OCI-LY7 (cell line): ENCODE results near the gene ZBTB5. TPM values are rescaled to one million over a fixed set of nuclear protein-coding genes. Genes with fewer than 3 reads are reported as not detected.

ENCODE experiments used
- BruUV-seq: library from RNA; stranded (reverse); fragments of 400-500 nt; replicated peaks from 2 replicates; lab custom pipeline; 2021; lab: Mats Ljungman, UMichigan
- CTCF ChIA-PET: fragments of 300-600 bp; sonication (Branson Sonifier 250); formaldehyde crosslinking; loops from one replicate; lab custom pipeline; 2022; ENCODE audit warnings: antibody characterized with exemption; ENCODE audit not compliant: unreplicated experiment; lab: Charles Lee
- POLR2A ChIA-PET: fragments of 300-600 bp; sonication (Branson Sonifier 250); formaldehyde crosslinking; loops from one replicate; lab custom pipeline; 2022; ENCODE audit warnings: antibody characterized with exemption; lab: Charles Lee
- DNase-seq: peaks from one replicate; pipeline ENCODE4 v3.0.0-alpha.2; 2015; ENCODE audit warnings: low spot score
- H2AFZ ChIP-seq: fragments of 200-600 bp; sonication (generic), shearing (Covaris generic); 2 replicates; pipeline ENCODE4 v1.6.1; 2014; ENCODE audit warnings: mild to moderate bottlenecking, antibody characterized with exemption, low read length, moderate library complexity
- H3K27ac ChIP-seq: fragments of 200-600 bp; sonication (generic); 2 replicates; pipeline ENCODE4 v1.5.1; 2014; ENCODE audit warnings: mixed run types, low read depth, mild to moderate bottlenecking, moderate library complexity, low read length, inconsistent platforms; ENCODE audit not compliant: poor library complexity, severe bottlenecking
- H3K36me3 ChIP-seq: fragments of 200-600 bp; sonication (generic); 2 replicates; pipeline ENCODE4 v1.6.1; 2014; ENCODE audit warnings: mild to moderate bottlenecking, antibody characterized with exemption, low read length, moderate library complexity, mixed read lengths; ENCODE audit not compliant: insufficient read depth
- H3K4me1 ChIP-seq: fragments of 200-600 bp; sonication (generic); 2 replicates; pipeline ENCODE4 v1.5.1; 2014; ENCODE audit warnings: mild to moderate bottlenecking, low read length; ENCODE audit not compliant: insufficient read depth, poor library complexity, severe bottlenecking
- H3K4me2 ChIP-seq: fragments of 200-600 bp; sonication (generic); 2 replicates; pipeline ENCODE4 v1.6.1; 2014; ENCODE audit warnings: mild to moderate bottlenecking, low read length
- H3K4me3 ChIP-seq: fragments of 200-600 bp; sonication (generic); 2 replicates; pipeline ENCODE4 v1.5.1; 2014; ENCODE audit warnings: mild to moderate bottlenecking, low read depth, low read length; ENCODE audit not compliant: poor library complexity, severe bottlenecking
- H3K79me2 ChIP-seq: fragments of 200-600 bp; sonication (generic); 2 replicates; pipeline ENCODE4 v1.6.1; 2016; ENCODE audit warnings: low read depth, mild to moderate bottlenecking, low read length, moderate library complexity, mixed read lengths; ENCODE audit not compliant: insufficient read depth
- H3K9me2 ChIP-seq: fragments of 200-600 bp; sonication (generic); 2 replicates; pipeline ENCODE4 v1.6.1; 2016; ENCODE audit warnings: mild to moderate bottlenecking, low read length, mixed read lengths; ENCODE audit not compliant: insufficient read depth
- H3K9me3 ChIP-seq: fragments of 200-600 bp; sonication (generic); 2 replicates; pipeline ENCODE4 v1.6.1; 2014; ENCODE audit warnings: mild to moderate bottlenecking, mixed run types, low read length, mixed read lengths
- H4K20me1 ChIP-seq: fragments of 200-600 bp; sonication (generic); 2 replicates; pipeline ENCODE4 v1.6.1; 2014; ENCODE audit warnings: mild to moderate bottlenecking, antibody characterized with exemption, low read length, moderate library complexity, mixed read lengths; ENCODE audit not compliant: insufficient read depth
- EZH2phosphoT487 ChIP-seq: fragments of 200-600 bp; sonication (generic); IDR thresholded peaks from 2 replicates; pipeline ENCODE4 v1.6.1; 2018; ENCODE audit warnings: low read depth, borderline replicate concordance, mild to moderate bottlenecking, mixed run types, antibody characterized with exemption, low read length, moderate library complexity, mixed read lengths
- intact Hi-C: fragments of 100-400 bp; cut with micrococcal nuclease; formaldehyde crosslinking; loops from one replicate; pipeline ENCODE4 v1.10.0; 2022; ENCODE audit not compliant: unreplicated experiment
- total RNA-seq, 2 experiments: library from RNA; depleted of rRNA in 1 of 2; stranded (reverse); fragments of >200 nt in 1 of 2; shearing (Covaris generic) in 1 of 2; gene quantifications; 2 replicates each; pipeline ENCODE4 v1.2.3, GENCODE V29; 2014 to 2022
- TF ChIP-seq, protein P1 (sequence below): fragments of 200-600 bp; sonication (generic); conservative IDR thresholded peaks from 2 replicates; pipeline ENCODE4 v1.5.1; 2014; ENCODE audit warnings: mild to moderate bottlenecking, antibody characterized with exemption, low read length, moderate library complexity, mixed read lengths

The ZBTB5 gene
- total RNA-seq, 2 experiments from 2014 or later = 20.2 to 31.9 TPM

DNA sequence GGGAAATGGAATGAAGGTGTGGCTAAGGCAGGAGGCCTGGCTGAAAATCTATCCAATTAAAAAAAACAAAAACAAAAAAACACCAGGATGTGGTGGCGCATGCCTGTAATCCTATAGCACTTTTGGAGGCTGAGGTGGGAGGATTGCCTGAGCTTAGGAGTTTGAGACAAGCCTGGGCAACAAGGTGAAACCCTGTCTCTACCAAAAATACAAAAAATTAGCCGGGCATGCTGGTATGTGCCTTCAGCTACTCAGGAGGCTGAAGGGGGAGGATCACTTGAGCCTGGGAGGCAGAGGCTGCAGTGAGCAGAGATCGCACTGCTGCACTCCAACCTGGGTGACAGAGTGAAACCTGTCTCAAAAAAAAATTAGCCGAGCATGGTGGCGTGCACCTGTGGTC, 21.7 kb downstream of the ZBTB5 start:
- Histone ChIP-seq H3K27ac (no peak overlapping the region), H3K4me3 (no peak overlapping the region), H3K36me3 (peaks cover 85% of the 10 kb centered on the region), H2AFZ (no peak overlapping the region), H3K4me2 (no peak overlapping the region), H3K9me3 (no peaks in the 10 kb centered on the region), H4K20me1 (no peaks in the 10 kb centered on the region), H3K79me2 (peaks cover 31% of the 10 kb centered on the region; the same call in 1 of the 2 replicates), H3K9me2 (no peaks in the 10 kb centered on the region), H3K4me1 (no peaks in the 10 kb centered on the region)
- no TSS peak for BruUV-seq
- intact Hi-C loops = no loop called here
- TF ChIP-seq, protein P1, sequence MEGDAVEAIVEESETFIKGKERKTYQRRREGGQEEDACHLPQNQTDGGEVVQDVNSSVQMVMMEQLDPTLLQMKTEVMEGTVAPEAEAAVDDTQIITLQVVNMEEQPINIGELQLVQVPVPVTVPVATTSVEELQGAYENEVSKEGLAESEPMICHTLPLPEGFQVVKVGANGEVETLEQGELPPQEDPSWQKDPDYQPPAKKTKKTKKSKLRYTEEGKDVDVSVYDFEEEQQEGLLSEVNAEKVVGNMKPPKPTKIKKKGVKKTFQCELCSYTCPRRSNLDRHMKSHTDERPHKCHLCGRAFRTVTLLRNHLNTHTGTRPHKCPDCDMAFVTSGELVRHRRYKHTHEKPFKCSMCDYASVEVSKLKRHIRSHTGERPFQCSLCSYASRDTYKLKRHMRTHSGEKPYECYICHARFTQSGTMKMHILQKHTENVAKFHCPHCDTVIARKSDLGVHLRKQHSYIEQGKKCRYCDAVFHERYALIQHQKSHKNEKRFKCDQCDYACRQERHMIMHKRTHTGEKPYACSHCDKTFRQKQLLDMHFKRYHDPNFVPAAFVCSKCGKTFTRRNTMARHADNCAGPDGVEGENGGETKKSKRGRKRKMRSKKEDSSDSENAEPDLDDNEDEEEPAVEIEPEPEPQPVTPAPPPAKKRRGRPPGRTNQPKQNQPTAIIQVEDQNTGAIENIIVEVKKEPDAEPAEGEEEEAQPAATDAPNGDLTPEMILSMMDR = no peak
- TF ChIP-seq EZH2phosphoT487 = no peak
- ChIA-PET POLR2A (interaction anchor here (1.2 kb wide), 1 partner anchor 22 kb away, joined by 3 read pairs; the partner anchor contains the start of gene ZBTB5), CTCF (no interaction called here)
- no peak for DNase-seq

DNA sequence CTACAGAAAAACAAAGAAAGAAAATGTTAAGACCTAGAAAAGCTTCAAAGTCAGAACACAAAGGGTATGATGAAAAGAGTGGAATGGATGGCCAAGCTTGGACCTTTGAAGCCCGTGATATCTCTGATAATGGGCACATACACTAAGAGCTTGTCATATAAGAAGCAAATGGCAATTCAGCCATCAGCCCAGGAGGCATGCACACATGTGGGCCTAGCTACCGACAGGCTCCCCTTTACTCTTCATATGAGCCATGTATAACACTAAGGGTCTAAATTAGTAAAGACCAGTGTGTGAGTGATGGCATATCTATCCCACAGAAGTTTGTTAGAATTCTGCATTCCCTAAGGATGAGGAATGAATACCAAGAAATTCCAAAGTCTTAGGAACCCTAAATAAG, 22.7 kb downstream of the ZBTB5 start:
- no peaks in the 10 kb centered on the region for H4K20me1 ChIP-seq
- H2AFZ ChIP-seq = no peak overlapping the region
- H3K79me2 ChIP-seq = peaks cover 21% of the 10 kb centered on the region; the same call in 1 of the 2 replicates
- no peak overlapping the region for H3K4me3 ChIP-seq
- no peaks in the 10 kb centered on the region for H3K9me3 ChIP-seq
- TF ChIP-seq, protein P1 = no peak
- no peak for TF ChIP-seq EZH2phosphoT487
- ChIA-PET CTCF (no interaction called here), POLR2A (interaction anchor here (0.6 to 1.4 kb wide), 3 partner anchors 8 to 125 kb away, joined by 3 read pairs; no protein-coding TSS in a partner anchor)
- no peak for DNase-seq
- no TSS peak for BruUV-seq
- H3K36me3 ChIP-seq = peaks cover 86% of the 10 kb centered on the region
- intact Hi-C loops = no loop called here
- H3K4me2 ChIP-seq = no peak overlapping the region
- H3K27ac ChIP-seq = no peak overlapping the region
- H3K4me1 ChIP-seq = no peaks in the 10 kb centered on the region
- no peaks in the 10 kb centered on the region for H3K9me2 ChIP-seq

DNA sequence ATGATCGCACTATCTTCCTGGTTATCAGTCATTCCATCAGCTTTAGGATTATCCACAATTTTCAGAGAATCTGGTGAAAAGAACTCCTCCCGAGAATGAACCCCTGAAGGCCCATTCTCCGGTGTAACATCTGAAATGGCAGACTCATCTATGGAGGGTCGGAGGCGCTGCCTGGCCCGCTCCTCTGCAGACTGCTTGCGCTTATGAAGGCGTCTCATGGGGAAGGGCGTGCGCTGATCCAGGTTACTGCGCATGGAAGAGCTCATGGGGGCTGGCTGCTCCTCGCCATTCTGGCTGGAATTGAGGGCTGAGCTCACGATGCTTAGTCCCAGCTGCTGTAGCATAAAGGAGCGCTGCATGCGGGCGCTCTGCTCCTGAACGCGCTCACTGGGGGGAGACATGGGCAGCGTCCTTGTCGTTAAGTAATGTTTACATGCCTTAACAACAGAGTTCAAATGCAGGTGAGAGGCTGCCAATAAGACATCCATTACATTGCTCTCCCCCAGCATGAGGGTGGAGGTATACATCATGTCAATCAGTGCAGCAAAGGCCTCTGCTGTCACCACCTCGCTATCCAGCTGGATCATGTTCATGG, 23.4 kb downstream of the ZBTB5 start:
- H3K27ac ChIP-seq = no peak overlapping the region
- CTCF ChIA-PET = no interaction called here
- no peak for DNase-seq
- H3K79me2 ChIP-seq = peaks cover 17% of the 10 kb centered on the region; the same call in 1 of the 2 replicates
- no TSS peak for BruUV-seq
- H3K9me3 ChIP-seq = no peaks in the 10 kb centered on the region
- POLR2A ChIA-PET = interaction anchor here (0.7 to 1.4 kb wide), 2 partner anchors 9 to 19 kb away, joined by 3 read pairs; no protein-coding TSS in a partner anchor
- intact Hi-C loops = no loop called here
- TF ChIP-seq EZH2phosphoT487 = no peak
- TF ChIP-seq, protein P1 = no peak
- H3K4me3 ChIP-seq = no peak overlapping the region
- no peaks in the 10 kb centered on the region for H4K20me1 ChIP-seq
- H3K4me2 ChIP-seq = no peak overlapping the region
- no peaks in the 10 kb centered on the region for H3K9me2 ChIP-seq
- H2AFZ ChIP-seq = no peak overlapping the region
- peaks cover 87% of the 10 kb centered on the region for H3K36me3 ChIP-seq
- no peaks in the 10 kb centered on the region for H3K4me1 ChIP-seq
